ENCODE measurements around the gene LAMTOR2.
"Not testable (repeated sequence)": the region's sequence is repeated elsewhere in the genome, so short reads cannot be mapped to it uniquely, and the experiment has no call there.

LAMTOR2 gene

GRCh38 chr1:156054500-156055280 is at the start of gene LAMTOR2:
Gene LAMTOR2 (plus strand): TSS chr1:156054782. CDS start chr1:156054890, 108 bp downstream.
- DNase-seq: peak; percentile 97

GRCh38 chr1:156004843-156005584 is 49.6 kb upstream of the LAMTOR2 start:
- DNase-seq: no peak

- DNase-seq: no peak
Measured at GRCh38 chr1:156006666-156007376, 47.8 kb upstream of the LAMTOR2 start.

GRCh38 chr1:156009404-156009803 is 45.2 kb upstream of the LAMTOR2 start:
- no peak for DNase-seq

- DNase-seq: no peak
Measured at GRCh38 chr1:156012051-156012817, 42.3 kb upstream of the LAMTOR2 start.

- DNase-seq: no peak
Measured at GRCh38 chr1:156014829-156015228, 39.8 kb upstream of the LAMTOR2 start.

- no peak for DNase-seq
Measured at GRCh38 chr1:156019946-156020292, 34.7 kb upstream of the LAMTOR2 start.

GRCh38 chr1:156020293-156021092 is 34.1 kb upstream of the LAMTOR2 start, which contains the start of gene SSR2:
Gene SSR2 (minus strand): TSS chr1:156020951. CDS start chr1:156020167, 784 bp downstream.
- DNase-seq: peak; percentile 74

GRCh38 chr1:156021093-156021428 is 33.5 kb upstream of the LAMTOR2 start:
- DNase-seq: no peak

GRCh38 chr1:156021954-156022353 is 32.6 kb upstream of the LAMTOR2 start:
- no peak for DNase-seq

- no peak for DNase-seq
Measured at GRCh38 chr1:156024801-156025200, 29.8 kb upstream of the LAMTOR2 start.

GRCh38 chr1:156025876-156026275 is 28.7 kb upstream of the LAMTOR2 start:
- DNase-seq: peak; percentile 28

- no peak for DNase-seq
Measured at GRCh38 chr1:156026588-156026987, 28.0 kb upstream of the LAMTOR2 start.

- DNase-seq: no peak
Measured at GRCh38 chr1:156033011-156033410, 21.6 kb upstream of the LAMTOR2 start.

GRCh38 chr1:156034991-156035390 is 19.6 kb upstream of the LAMTOR2 start:
- DNase-seq: not testable (repeated sequence)

GRCh38 chr1:156042828-156043227 is 11.8 kb upstream of the LAMTOR2 start:
- no peak for DNase-seq

- no peak for DNase-seq
Measured at GRCh38 chr1:156045076-156045475, 9.5 kb upstream of the LAMTOR2 start.

GRCh38 chr1:156048663-156049258 is 5.8 kb upstream of the LAMTOR2 start:
- no peak for DNase-seq

- no peak for DNase-seq
Measured at GRCh38 chr1:156050376-156050775, 4.2 kb upstream of the LAMTOR2 start.

- DNase-seq: no peak
Measured at GRCh38 chr1:156051011-156051725, 3.4 kb upstream of the LAMTOR2 start.
